PC-9 (cell line): Measurements from ENCODE around the gene PUS7L. TPM values are rescaled to one million over a fixed set of nuclear protein-coding genes. Genes with fewer than 3 reads are reported as not detected.
"Not testable (repeated sequence)": the region's sequence is repeated elsewhere in the genome, so short reads cannot be mapped to it uniquely, and the experiment has no call there.

Source experiments
- BruUV-seq: library from RNA; stranded (reverse); fragments of 400-500 nt; replicated peaks from 2 replicates; lab custom pipeline; 2021; lab: Mats Ljungman, UMichigan
- CTCF ChIA-PET: fragments of 300-600 bp; sonication (Branson Sonifier 250); formaldehyde crosslinking; loops from one replicate; lab custom pipeline; 2022; ENCODE audit warnings: antibody characterized with exemption; lab: Charles Lee
- POLR2A ChIA-PET: fragments of 300-600 bp; sonication (Branson Sonifier 250); formaldehyde crosslinking; loops from one replicate; lab custom pipeline; 2022; ENCODE audit warnings: antibody characterized with exemption; ENCODE audit not compliant: unreplicated experiment; lab: Charles Lee
- DNase-seq, 2 experiments: peaks; one replicate each; pipeline versions ENCODE4 v3.0.0 to v3.0.0-alpha.2; 2015 to 2022; ENCODE audit warnings: mixed read lengths in 1 of 2
- H2AFZ ChIP-seq: fragments of 200-600 bp; sonication (generic); 2 replicates; pipeline ENCODE4 v1.8.1; 2017; ENCODE audit warnings: antibody characterized with exemption
- H3F3A ChIP-seq: fragments of 200-600 bp; sonication (generic); 2 replicates; pipeline ENCODE4 v1.8.1; 2017; ENCODE audit warnings: antibody characterized with exemption, mild to moderate bottlenecking, low read depth; ENCODE audit not compliant: insufficient read depth
- H3K27ac ChIP-seq: fragments of 200-600 bp; sonication (generic); 2 replicates; pipeline ENCODE4 v1.6.1; 2016; ENCODE audit warnings: mixed run types
- H3K27me3 ChIP-seq: fragments of 200-600 bp; sonication (generic); 2 replicates; pipeline ENCODE4 v1.6.1; 2016; ENCODE audit warnings: low read depth, mixed run types; ENCODE audit not compliant: insufficient read depth
- H3K36me3 ChIP-seq: fragments of 200-600 bp; sonication (generic); 2 replicates; pipeline ENCODE4 v1.6.1; 2016; ENCODE audit warnings: low read depth, mixed run types
- H3K4me1 ChIP-seq: fragments of 200-600 bp; sonication (generic); replicated peaks from 2 replicates; pipeline ENCODE4 v1.6.1; 2016; ENCODE audit warnings: mixed run types; ENCODE audit not compliant: insufficient read depth
- H3K4me2 ChIP-seq: fragments of 200-600 bp; sonication (generic); 2 replicates; pipeline ENCODE4 v1.6.1; 2017; ENCODE audit warnings: mixed run types
- H3K4me3 ChIP-seq: fragments of 200-600 bp; sonication (generic); 2 replicates; pipeline ENCODE4 v1.6.1; 2016; ENCODE audit warnings: mixed run types
- H3K79me2 ChIP-seq: fragments of 200-600 bp; sonication (generic); 2 replicates; pipeline ENCODE4 v1.6.1; 2017; ENCODE audit warnings: low read depth, mixed run types
- H3K9me2 ChIP-seq: fragments of 200-600 bp; sonication (generic); 2 replicates; pipeline ENCODE4 v1.8.1; 2017; ENCODE audit warnings: mild to moderate bottlenecking; ENCODE audit not compliant: insufficient read depth
- H3K9me3 ChIP-seq: fragments of 200-600 bp; sonication (generic); 2 replicates; pipeline ENCODE4 v1.8.1; 2016; ENCODE audit warnings: low read depth; ENCODE audit not compliant: insufficient read depth
- H4K20me1 ChIP-seq: fragments of 200-600 bp; sonication (generic); 2 replicates; pipeline ENCODE4 v1.8.1; 2017; ENCODE audit not compliant: insufficient read depth
- CTCF ChIP-seq: fragments of 200-600 bp; sonication (generic); conservative IDR thresholded peaks from 2 replicates; pipeline ENCODE4 v1.6.1; 2017; ENCODE audit warnings: mixed run types, antibody characterized with exemption, mild to moderate bottlenecking, moderate library complexity
- EZH2 ChIP-seq: fragments of 200-600 bp; sonication (generic); IDR thresholded peaks from 2 replicates; pipeline ENCODE4 v1.8.0; 2017; ENCODE audit warnings: antibody characterized with exemption, low read depth
- intact Hi-C: fragments of 100-400 bp; cut with micrococcal nuclease; formaldehyde crosslinking; loops from one replicate; pipeline ENCODE4 v1.10.0; 2022; ENCODE audit not compliant: unreplicated experiment
- total RNA-seq: library from RNA; stranded (reverse); gene quantifications from 2 replicates; pipeline ENCODE4 v1.2.3, GENCODE V29; 2021

The PUS7L gene
- total RNA-seq, 1 experiment from 2014 or later = 15.7 TPM

- no peaks in the 10 kb centered on the region for H3F3A ChIP-seq
- BruUV-seq = no TSS peak
- DNase-seq = no peak
- no peaks in the 10 kb centered on the region for H3K79me2 ChIP-seq
- no peaks in the 10 kb centered on the region for H3K27me3 ChIP-seq
- H3K4me2 ChIP-seq = no peak overlapping the region
- no peak overlapping the region for H3K27ac ChIP-seq
- H3K9me2 ChIP-seq = no peaks in the 10 kb centered on the region
- TF ChIP-seq CTCF = no peak
- no peak for TF ChIP-seq EZH2
- no peaks in the 10 kb centered on the region for H3K9me3 ChIP-seq
- intact Hi-C loops = no loop called here
- H3K4me3 ChIP-seq = no peak overlapping the region
- ChIA-PET CTCF (no interaction called here), POLR2A (no interaction called here)
- no peaks in the 10 kb centered on the region for H3K4me1 ChIP-seq
- no peak overlapping the region for H2AFZ ChIP-seq
- no peaks in the 10 kb centered on the region for H3K36me3 ChIP-seq
- H4K20me1 ChIP-seq = no peaks in the 10 kb centered on the region
These were observed 62.4 kb downstream of the PUS7L start for GRCh38 chr12:43696154-43696553.

DNA sequence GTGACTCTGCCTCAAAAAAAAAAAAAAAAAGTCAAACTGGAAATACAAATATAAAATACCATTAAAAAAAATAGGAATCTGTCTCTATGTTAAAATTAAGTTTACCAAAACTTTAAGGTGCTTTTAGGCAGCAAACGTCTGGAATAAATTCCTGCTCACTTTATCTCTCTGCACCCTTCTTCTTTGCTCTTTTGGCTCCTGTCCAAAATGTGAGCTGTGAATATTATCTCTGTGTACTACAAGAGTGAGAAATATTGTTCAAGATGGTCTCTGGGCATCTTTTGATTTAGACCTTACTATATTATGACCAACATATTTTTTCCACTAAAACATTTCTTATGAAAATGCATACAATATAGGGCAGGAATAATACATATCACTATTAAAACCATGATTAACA lies 63.7 kb downstream of the PUS7L start:
- Histone ChIP-seq H2AFZ (no peak overlapping the region), H3K27me3 (no peaks in the 10 kb centered on the region), H3K27ac (no peak overlapping the region), H3K4me3 (no peak overlapping the region), H3K9me3 (no peaks in the 10 kb centered on the region), H3F3A (no peaks in the 10 kb centered on the region), H3K36me3 (no peaks in the 10 kb centered on the region), H4K20me1 (no peaks in the 10 kb centered on the region), H3K79me2 (no peaks in the 10 kb centered on the region), H3K4me1 (no peaks in the 10 kb centered on the region), H3K9me2 (no peaks in the 10 kb centered on the region), H3K4me2 (no peak overlapping the region)
- no peak for TF ChIP-seq CTCF
- TF ChIP-seq EZH2 = no peak
- ChIA-PET CTCF (no interaction called here), POLR2A (no interaction called here)
- no peak for DNase-seq
- no TSS peak for BruUV-seq
- intact Hi-C loops = no loop called here

DNA sequence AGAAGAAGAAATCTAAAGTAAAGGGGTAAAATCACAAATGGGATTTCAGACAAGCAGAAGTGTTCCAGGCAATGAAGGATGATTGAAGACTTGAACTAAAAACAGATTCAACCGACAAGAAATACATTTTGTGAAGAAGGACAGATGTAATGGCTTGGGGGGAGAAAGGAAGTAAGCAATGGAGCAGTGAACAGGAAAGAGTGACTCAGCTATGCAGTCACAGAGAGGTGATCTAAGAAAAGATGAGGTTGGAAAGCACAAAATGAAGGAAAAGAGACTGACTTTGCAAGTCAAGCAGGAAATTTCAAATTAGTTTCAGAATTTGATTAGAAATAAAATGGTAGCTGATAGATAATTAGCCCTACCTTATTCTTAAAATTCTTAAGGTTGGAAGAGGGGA lies 66.5 kb downstream of the PUS7L start:
- no peaks in the 10 kb centered on the region for H3K9me2 ChIP-seq
- no peak overlapping the region for H3K4me2 ChIP-seq
- no peak overlapping the region for H2AFZ ChIP-seq
- no peaks in the 10 kb centered on the region for H3K4me1 ChIP-seq
- no peaks in the 10 kb centered on the region for H3K36me3 ChIP-seq
- no peak overlapping the region for H3K4me3 ChIP-seq
- no peaks in the 10 kb centered on the region for H3F3A ChIP-seq
- H3K79me2 ChIP-seq = no peaks in the 10 kb centered on the region
- H3K9me3 ChIP-seq = no peaks in the 10 kb centered on the region
- TF ChIP-seq EZH2 = no peak
- no peak for TF ChIP-seq CTCF
- BruUV-seq = no TSS peak
- ChIA-PET POLR2A (interaction anchor here (0.5 kb wide), 1 partner anchor 1108 kb away, joined by 3 read pairs; no protein-coding TSS in a partner anchor), CTCF (no interaction called here)
- H3K27ac ChIP-seq = no peak overlapping the region
- no peak for DNase-seq
- intact Hi-C loops = no loop called here
- H3K27me3 ChIP-seq = no peaks in the 10 kb centered on the region
- H4K20me1 ChIP-seq = no peaks in the 10 kb centered on the region

- H3K4me3 ChIP-seq, H3K4me1 ChIP-seq, H3K79me2 ChIP-seq, POLR2A ChIA-PET, H3K27me3 ChIP-seq, H3K4me2 ChIP-seq, BruUV-seq, H2AFZ ChIP-seq, intact Hi-C loops, H3F3A ChIP-seq, DNase-seq, H3K27ac ChIP-seq, H3K9me2 ChIP-seq, H3K36me3 ChIP-seq, CTCF ChIA-PET, H4K20me1 ChIP-seq, H3K9me3 ChIP-seq: not testable (repeated sequence)
These were observed 73.1 kb downstream of the PUS7L start for GRCh38 chr12:43685491-43685890.
